ENCODE measurements around the gene GRN.
A peak's percentile ranks its signal among the peaks of the same experiment; 100 is the strongest.
"Not testable (repeated sequence)": the region's sequence is repeated elsewhere in the genome, so short reads cannot be mapped to it uniquely, and the experiment has no call there.

GRN gene

GRCh38 chr17:44321246-44322120 lies 23.6 kb upstream of the GRN start:
- H3K4me3 ChIP-seq (ENCODE audit: insufficient read depth, low read depth, low read length, poor library complexity, severe bottlenecking) = no peak overlapping the region
- H3K27me3 ChIP-seq (replicated peaks; ENCODE audit: control insufficient read depth, insufficient read depth, low read length, poor library complexity, severe bottlenecking) = peaks cover 6% of the 10 kb centered on the region
- peaks cover 8% of the 10 kb centered on the region for H3K4me1 ChIP-seq (ENCODE audit: control insufficient read depth, insufficient read depth, low read length, poor library complexity, severe bottlenecking)
- DNase-seq = no peak
- no peak overlapping the region for H3K27ac ChIP-seq (ENCODE audit: insufficient read depth, low read length, poor library complexity, severe bottlenecking)
- no peaks in the 10 kb centered on the region for H3K9me3 ChIP-seq (ENCODE audit: control insufficient read depth, low read length)
- H3K36me3 ChIP-seq (ENCODE audit: control insufficient read depth, insufficient read depth, low read length) = peaks cover 25% of the 10 kb centered on the region

GRCh38 chr17:44322236-44322895 lies 22.7 kb upstream of the GRN start:
- Histone ChIP-seq H3K4me3 (ENCODE audit: insufficient read depth, low read depth, low read length, poor library complexity, severe bottlenecking) (no peak overlapping the region), H3K27ac (ENCODE audit: insufficient read depth, low read length, poor library complexity, severe bottlenecking) (no peak overlapping the region), H3K27me3 (replicated peaks; ENCODE audit: control insufficient read depth, insufficient read depth, low read length, poor library complexity, severe bottlenecking) (peaks cover under 1% of the 10 kb centered on the region), H3K9me3 (ENCODE audit: control insufficient read depth, low read length) (no peaks in the 10 kb centered on the region), H3K36me3 (ENCODE audit: control insufficient read depth, insufficient read depth, low read length) (peaks cover 25% of the 10 kb centered on the region), H3K4me1 (ENCODE audit: control insufficient read depth, insufficient read depth, low read length, poor library complexity, severe bottlenecking) (peaks cover 8% of the 10 kb centered on the region)
- DNase-seq = no peak

GRCh38 chr17:44323359-44324091 lies 21.6 kb upstream of the GRN start:
- peak overlapping the region; percentile 85 for H3K4me3 ChIP-seq (ENCODE audit: insufficient read depth, low read depth, low read length, poor library complexity, severe bottlenecking)
- no peaks in the 10 kb centered on the region for H3K27me3 ChIP-seq (replicated peaks; ENCODE audit: control insufficient read depth, insufficient read depth, low read length, poor library complexity, severe bottlenecking)
- peaks cover 8% of the 10 kb centered on the region for H3K4me1 ChIP-seq (ENCODE audit: control insufficient read depth, insufficient read depth, low read length, poor library complexity, severe bottlenecking)
- H3K27ac ChIP-seq (ENCODE audit: insufficient read depth, low read length, poor library complexity, severe bottlenecking) = peak overlapping the region; percentile 89
- no peak for DNase-seq
- no peaks in the 10 kb centered on the region for H3K9me3 ChIP-seq (ENCODE audit: control insufficient read depth, low read length)
- H3K36me3 ChIP-seq (ENCODE audit: control insufficient read depth, insufficient read depth, low read length) = peaks cover 25% of the 10 kb centered on the region

GRCh38 chr17:44324092-44324570 lies 21.0 kb upstream of the GRN start:
- no peaks in the 10 kb centered on the region for H3K9me3 ChIP-seq (ENCODE audit: control insufficient read depth, low read length)

GRCh38 chr17:44324571-44325275 lies 20.4 kb upstream of the GRN start, which contains the start of gene SLC25A39:
Gene SLC25A39, minus strand, starts transcription at chr17:44324823. Its CDS starts 1,261 bp downstream, at chr17:44323562.
- Histone ChIP-seq H3K9me3 (ENCODE audit: control insufficient read depth, low read length) (no peaks in the 10 kb centered on the region), H3K4me1 (ENCODE audit: control insufficient read depth, insufficient read depth, low read length, poor library complexity, severe bottlenecking) (peaks cover 8% of the 10 kb centered on the region), H3K27ac (ENCODE audit: insufficient read depth, low read length, poor library complexity, severe bottlenecking) (peak within 1 kb of the TSS; percentile 89), H3K4me3 (ENCODE audit: insufficient read depth, low read depth, low read length, poor library complexity, severe bottlenecking) (peak within 1 kb of the TSS; percentile 85), H3K36me3 (ENCODE audit: control insufficient read depth, insufficient read depth, low read length) (peaks cover 22% of the 10 kb centered on the region), H3K27me3 (replicated peaks; ENCODE audit: control insufficient read depth, insufficient read depth, low read length, poor library complexity, severe bottlenecking) (no peaks in the 10 kb centered on the region)
- DNase-seq = peak; percentile 89 to 90 (median 90)

More at GRCh38 chr17:44324092-44324570, 21.0 kb upstream of the GRN start:
- Histone ChIP-seq H3K4me3 (ENCODE audit: insufficient read depth, low read depth, low read length, poor library complexity, severe bottlenecking) (peak overlapping the region; percentile 85), H3K4me1 (ENCODE audit: control insufficient read depth, insufficient read depth, low read length, poor library complexity, severe bottlenecking) (peaks cover 8% of the 10 kb centered on the region), H3K27me3 (replicated peaks; ENCODE audit: control insufficient read depth, insufficient read depth, low read length, poor library complexity, severe bottlenecking) (no peaks in the 10 kb centered on the region), H3K36me3 (ENCODE audit: control insufficient read depth, insufficient read depth, low read length) (peaks cover 25% of the 10 kb centered on the region), H3K27ac (ENCODE audit: insufficient read depth, low read length, poor library complexity, severe bottlenecking) (peak overlapping the region; percentile 89)
- DNase-seq = no peak

- Histone ChIP-seq H3K4me1 (ENCODE audit: control insufficient read depth, insufficient read depth, low read length, poor library complexity, severe bottlenecking) (peaks cover 14% of the 10 kb centered on the region), H3K27ac (ENCODE audit: insufficient read depth, low read length, poor library complexity, severe bottlenecking) (peak overlapping the region; percentile 89), H3K27me3 (replicated peaks; ENCODE audit: control insufficient read depth, insufficient read depth, low read length, poor library complexity, severe bottlenecking) (no peaks in the 10 kb centered on the region), H3K36me3 (ENCODE audit: control insufficient read depth, insufficient read depth, low read length) (no peaks in the 10 kb centered on the region), H3K4me3 (ENCODE audit: insufficient read depth, low read depth, low read length, poor library complexity, severe bottlenecking) (peak overlapping the region; percentile 38), H3K9me3 (ENCODE audit: control insufficient read depth, low read length) (no peaks in the 10 kb centered on the region)
- peak; percentile 87 to 90 (median 90) for DNase-seq
These were observed 18.1 kb upstream of the GRN start for GRCh38 chr17:44326861-44327444.

GRCh38 chr17:44327715-44328449 lies 17.2 kb upstream of the GRN start:
- H3K36me3 ChIP-seq (ENCODE audit: control insufficient read depth, insufficient read depth, low read length) = no peaks in the 10 kb centered on the region
- DNase-seq = no peak
- H3K27me3 ChIP-seq (replicated peaks; ENCODE audit: control insufficient read depth, insufficient read depth, low read length, poor library complexity, severe bottlenecking) = no peaks in the 10 kb centered on the region
- peaks cover 14% of the 10 kb centered on the region for H3K4me1 ChIP-seq (ENCODE audit: control insufficient read depth, insufficient read depth, low read length, poor library complexity, severe bottlenecking)
- no peak overlapping the region for H3K27ac ChIP-seq (ENCODE audit: insufficient read depth, low read length, poor library complexity, severe bottlenecking)
- H3K4me3 ChIP-seq (ENCODE audit: insufficient read depth, low read depth, low read length, poor library complexity, severe bottlenecking) = no peak overlapping the region
- no peaks in the 10 kb centered on the region for H3K9me3 ChIP-seq (ENCODE audit: control insufficient read depth, low read length)

GRCh38 chr17:44329516-44329915 lies 15.6 kb upstream of the GRN start:
- not testable (repeated sequence) for DNase-seq; H3K27ac ChIP-seq (ENCODE audit: insufficient read depth, low read length, poor library complexity, severe bottlenecking); H3K4me1 ChIP-seq (ENCODE audit: control insufficient read depth, insufficient read depth, low read length, poor library complexity, severe bottlenecking); H3K27me3 ChIP-seq (replicated peaks; ENCODE audit: control insufficient read depth, insufficient read depth, low read length, poor library complexity, severe bottlenecking); H3K36me3 ChIP-seq (ENCODE audit: control insufficient read depth, insufficient read depth, low read length); H3K9me3 ChIP-seq (ENCODE audit: control insufficient read depth, low read length); H3K4me3 ChIP-seq (ENCODE audit: insufficient read depth, low read depth, low read length, poor library complexity, severe bottlenecking)
